HEK293 (cell line): ENCODE data around the gene LMNTD2.

Source experiments
- CTCF ChIA-PET: fragments of 350-600 bp; formaldehyde crosslinking; extraction: SDS; loops from one replicate; lab custom pipeline; 2021; ENCODE audit warnings: antibody characterized with exemption; lab: Yijun Ruan, JAX
- POLR2A ChIA-PET: fragments of 300-600 bp; formaldehyde crosslinking; extraction: SDS; loops from one replicate; lab custom pipeline; 2020; ENCODE audit warnings: antibody characterized with exemption, inconsistent platforms; lab: Yijun Ruan, JAX
- H3K27ac ChIP-seq: fragments of 200-500 bp; sonication (Bioruptor generic); 2 replicates; pipeline ENCODE4 v1.5.1; 2014; ENCODE audit warnings: low read depth, low read length, control low read depth, inconsistent platforms; ENCODE audit errors: extremely low read depth
- H3K36me3 ChIP-seq, 2 experiments: fragments of 200-500 bp in 1 of 2; sonication (Bioruptor generic) in 1 of 2; 1 replicate in 1 of 2; 2 replicates in 1 of 2; pipeline ENCODE4 v1.5.1; 2014 to 2017; ENCODE audit warnings: inconsistent platforms in 2 of 2, low read length in 2 of 2; ENCODE audit not compliant: control insufficient read depth in 2 of 2, insufficient read depth in 1 of 2
- H3K4me1 ChIP-seq: fragments of 200-500 bp; sonication (Bioruptor generic); 2 replicates; pipeline ENCODE4 v1.5.1; 2014; ENCODE audit warnings: mild to moderate bottlenecking, low read length, inconsistent platforms; ENCODE audit not compliant: control insufficient read depth, insufficient read depth
- H3K4me3 ChIP-seq: 2 replicates; pipeline ENCODE4 v1.5.1; 2011; ENCODE audit warnings: low read depth, mild to moderate bottlenecking, control low read depth, low read length, moderate library complexity
- H3K9me3 ChIP-seq: fragments of 200-500 bp; sonication (Bioruptor generic); 2 replicates; pipeline ENCODE4 v1.5.1; 2014; ENCODE audit warnings: low read depth, low read length, inconsistent platforms; ENCODE audit not compliant: control insufficient read depth, insufficient read depth
- HOXC10 ChIP-seq: sonication (generic); formaldehyde crosslinking; IDR thresholded peaks from 2 replicates; pipeline ENCODE4 v1.8.1; 2023; ENCODE audit warnings: mild to moderate bottlenecking, missing genetic modification reagents
- ZBTB21 ChIP-seq: fragments of 450-650 bp; formaldehyde crosslinking; IDR thresholded peaks from 2 replicates; pipeline ENCODE4 v1.5.1; 2017; ENCODE audit warnings: missing biosample characterization, missing genetic modification characterization
- ZBTB8A ChIP-seq: fragments of 450-650 bp; formaldehyde crosslinking; IDR thresholded peaks from 2 replicates; pipeline ENCODE4 v1.5.1; 2016; ENCODE audit warnings: missing biosample characterization, missing genetic modification characterization
- ZNF174 ChIP-seq: fragments of 450-650 bp; formaldehyde crosslinking; IDR thresholded peaks from 2 replicates; pipeline ENCODE4 v1.5.0; 2017; ENCODE audit warnings: missing biosample characterization, mild to moderate bottlenecking, missing genetic modification characterization
- ZNF184 ChIP-seq: fragments of 450-650 bp; IDR thresholded peaks from 2 replicates; pipeline ENCODE4 v1.5.1; 2018; ENCODE audit warnings: missing biosample characterization, mild to moderate bottlenecking, missing genetic modification characterization
- ZNF341 ChIP-seq: fragments of 450-650 bp; formaldehyde crosslinking; IDR thresholded peaks from 2 replicates; pipeline ENCODE4; 2016; ENCODE audit warnings: low read depth, missing biosample characterization, missing genetic modification characterization
- ZNF366 ChIP-seq: fragments of 450-650 bp; formaldehyde crosslinking; conservative IDR thresholded peaks from 2 replicates; pipeline ENCODE4 v1.5.1; 2016; ENCODE audit warnings: missing biosample characterization, missing genetic modification characterization
- ZNF623 ChIP-seq: fragments of 450-650 bp; formaldehyde crosslinking; IDR thresholded peaks from 2 replicates; pipeline ENCODE4 v1.5.1; 2016; ENCODE audit warnings: missing biosample characterization, missing genetic modification characterization
- ZNF707 ChIP-seq: fragments of 450-650 bp; formaldehyde crosslinking; IDR thresholded peaks from 2 replicates; pipeline ENCODE4 v1.5.1; 2016; ENCODE audit warnings: missing biosample characterization, missing genetic modification characterization
- ZNF76 ChIP-seq: fragments of 450-650 bp; formaldehyde crosslinking; IDR thresholded peaks from 2 replicates; pipeline ENCODE4; 2016; ENCODE audit warnings: low read depth, missing biosample characterization, missing genetic modification characterization, borderline replicate concordance
- ZXDB ChIP-seq: fragments of 450-650 bp; formaldehyde crosslinking; IDR thresholded peaks from 2 replicates; pipeline ENCODE4 v1.5.1; 2016; ENCODE audit warnings: missing biosample characterization, missing genetic modification characterization
- TF ChIP-seq, protein P1 (sequence below): fragments of 450-650 bp; formaldehyde crosslinking; IDR thresholded peaks from 2 replicates; pipeline ENCODE4 v1.5.1; 2016; ENCODE audit warnings: missing biosample characterization, missing genetic modification characterization
- TF ChIP-seq, protein P2 (sequence below): fragments of 450-650 bp; formaldehyde crosslinking; IDR thresholded peaks from 2 replicates; pipeline ENCODE4 v1.5.1; 2016; ENCODE audit warnings: missing biosample characterization, missing genetic modification characterization
- TF ChIP-seq, protein P3 (sequence below): fragments of 450-650 bp; formaldehyde crosslinking; IDR thresholded peaks from 2 replicates; pipeline ENCODE4 v1.5.1; 2016; ENCODE audit warnings: missing biosample characterization, missing genetic modification characterization, low read depth
- TF ChIP-seq, protein P4 (sequence below): fragments of 450-650 bp; formaldehyde crosslinking; IDR thresholded peaks from 2 replicates; pipeline ENCODE4 v1.5.1; 2016; ENCODE audit warnings: missing biosample characterization, missing genetic modification characterization, borderline replicate concordance

The LMNTD2 gene

GRCh38 chr11:532986-533585 is 27.5 kb downstream of the LMNTD2 start:
- Histone ChIP-seq H3K9me3 (no peaks in the 10 kb centered on the region), H3K4me3 (no peak overlapping the region), H3K27ac (no peak overlapping the region), H3K4me1 (no peaks in the 10 kb centered on the region), H3K36me3 (peaks cover 0 to 50% of the 10 kb centered on the region in 2 experiments; a peak in 1 of 3 replicates)
- POLR2A ChIA-PET, result interaction anchor here (0.5 kb wide), 1 partner anchor 280 kb away, joined by 3 read pairs; no protein-coding TSS in a partner anchor
- CTCF ChIA-PET, result interaction anchor here (0.6 to 1.1 kb wide), 2 partner anchors 13 to 257 kb away, joined by 3 to 4 read pairs; no protein-coding TSS in a partner anchor
- TF ChIP-seq, protein P1, sequence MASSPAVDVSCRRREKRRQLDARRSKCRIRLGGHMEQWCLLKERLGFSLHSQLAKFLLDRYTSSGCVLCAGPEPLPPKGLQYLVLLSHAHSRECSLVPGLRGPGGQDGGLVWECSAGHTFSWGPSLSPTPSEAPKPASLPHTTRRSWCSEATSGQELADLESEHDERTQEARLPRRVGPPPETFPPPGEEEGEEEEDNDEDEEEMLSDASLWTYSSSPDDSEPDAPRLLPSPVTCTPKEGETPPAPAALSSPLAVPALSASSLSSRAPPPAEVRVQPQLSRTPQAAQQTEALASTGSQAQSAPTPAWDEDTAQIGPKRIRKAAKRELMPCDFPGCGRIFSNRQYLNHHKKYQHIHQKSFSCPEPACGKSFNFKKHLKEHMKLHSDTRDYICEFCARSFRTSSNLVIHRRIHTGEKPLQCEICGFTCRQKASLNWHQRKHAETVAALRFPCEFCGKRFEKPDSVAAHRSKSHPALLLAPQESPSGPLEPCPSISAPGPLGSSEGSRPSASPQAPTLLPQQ (tag by site-specific recombination), result no peak
- TF ChIP-seq, protein P2, sequence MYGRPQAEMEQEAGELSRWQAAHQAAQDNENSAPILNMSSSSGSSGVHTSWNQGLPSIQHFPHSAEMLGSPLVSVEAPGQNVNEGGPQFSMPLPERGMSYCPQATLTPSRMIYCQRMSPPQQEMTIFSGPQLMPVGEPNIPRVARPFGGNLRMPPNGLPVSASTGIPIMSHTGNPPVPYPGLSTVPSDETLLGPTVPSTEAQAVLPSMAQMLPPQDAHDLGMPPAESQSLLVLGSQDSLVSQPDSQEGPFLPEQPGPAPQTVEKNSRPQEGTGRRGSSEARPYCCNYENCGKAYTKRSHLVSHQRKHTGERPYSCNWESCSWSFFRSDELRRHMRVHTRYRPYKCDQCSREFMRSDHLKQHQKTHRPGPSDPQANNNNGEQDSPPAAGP (tag by site-specific recombination), result no peak

DNA sequence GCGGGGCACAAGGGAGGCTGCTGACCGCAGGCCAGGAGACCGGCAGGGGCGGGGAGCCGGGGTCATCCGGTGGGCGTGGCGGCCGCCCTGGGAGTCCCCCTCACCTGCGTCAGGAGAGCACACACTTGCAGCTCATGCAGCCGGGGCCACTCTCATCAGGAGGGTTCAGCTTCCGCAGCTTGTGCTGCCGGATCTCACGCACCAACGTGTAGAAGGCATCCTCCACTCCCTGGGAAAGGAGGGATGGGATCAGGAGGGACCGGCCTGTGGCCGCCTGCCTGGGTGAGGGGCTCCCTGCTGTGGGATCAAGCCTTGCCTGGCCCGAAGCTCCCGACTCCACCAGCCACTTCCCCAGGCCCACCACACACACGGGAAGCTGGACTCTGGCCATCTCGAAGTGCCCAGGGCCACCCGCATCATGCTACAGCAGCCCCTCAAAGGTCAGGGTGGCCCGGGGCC is 28.0 kb downstream of the LMNTD2 start:
- CTCF ChIA-PET, result interaction anchor here (1.1 to 1.5 kb wide), 2 partner anchors 12 to 13 kb away, joined by 3 to 8 read pairs; no protein-coding TSS in a partner anchor
- no peak overlapping the region for H3K4me3 ChIP-seq
- no peak for TF ChIP-seq ZBTB21
- TF ChIP-seq, protein P3, sequence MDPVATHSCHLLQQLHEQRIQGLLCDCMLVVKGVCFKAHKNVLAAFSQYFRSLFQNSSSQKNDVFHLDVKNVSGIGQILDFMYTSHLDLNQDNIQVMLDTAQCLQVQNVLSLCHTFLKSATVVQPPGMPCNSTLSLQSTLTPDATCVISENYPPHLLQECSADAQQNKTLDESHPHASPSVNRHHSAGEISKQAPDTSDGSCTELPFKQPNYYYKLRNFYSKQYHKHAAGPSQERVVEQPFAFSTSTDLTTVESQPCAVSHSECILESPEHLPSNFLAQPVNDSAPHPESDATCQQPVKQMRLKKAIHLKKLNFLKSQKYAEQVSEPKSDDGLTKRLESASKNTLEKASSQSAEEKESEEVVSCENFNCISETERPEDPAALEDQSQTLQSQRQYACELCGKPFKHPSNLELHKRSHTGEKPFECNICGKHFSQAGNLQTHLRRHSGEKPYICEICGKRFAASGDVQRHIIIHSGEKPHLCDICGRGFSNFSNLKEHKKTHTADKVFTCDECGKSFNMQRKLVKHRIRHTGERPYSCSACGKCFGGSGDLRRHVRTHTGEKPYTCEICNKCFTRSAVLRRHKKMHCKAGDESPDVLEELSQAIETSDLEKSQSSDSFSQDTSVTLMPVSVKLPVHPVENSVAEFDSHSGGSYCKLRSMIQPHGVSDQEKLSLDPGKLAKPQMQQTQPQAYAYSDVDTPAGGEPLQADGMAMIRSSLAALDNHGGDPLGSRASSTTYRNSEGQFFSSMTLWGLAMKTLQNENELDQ, result no peak
- 0 out of 2 replicates have a peak, but pooled peaks have one; percentile 17 for TF ChIP-seq ZNF366
- TF ChIP-seq, all 188 proteins: peak for 1
- H3K9me3 ChIP-seq, result no peaks in the 10 kb centered on the region
- peaks cover 0 to 50% of the 10 kb centered on the region in 2 experiments; a peak in 1 of 3 replicates for H3K36me3 ChIP-seq
- H3K27ac ChIP-seq, result no peak overlapping the region
- POLR2A ChIA-PET, result interaction anchor here (0.5 kb wide), 1 partner anchor 281 kb away, joined by 3 read pairs; no protein-coding TSS in a partner anchor
- H3K4me1 ChIP-seq, result no peaks in the 10 kb centered on the region

- ChIA-PET CTCF (interaction anchor here (1.1 to 1.5 kb wide), 2 partner anchors 12 to 13 kb away, joined by 3 to 8 read pairs; no protein-coding TSS in a partner anchor), POLR2A (no interaction called here)
- Histone ChIP-seq H3K4me3 (no peak overlapping the region), H3K9me3 (no peaks in the 10 kb centered on the region), H3K27ac (no peak overlapping the region), H3K4me1 (no peaks in the 10 kb centered on the region), H3K36me3 (peaks cover 0 to 50% of the 10 kb centered on the region in 2 experiments; a peak in 1 of 3 replicates)
- no peak for TF ChIP-seq ZNF76 (tag by site-specific recombination)
- no peak for TF ChIP-seq ZNF174 (tag by site-specific recombination)
Observed at GRCh38 chr11:531919-532526, 28.5 kb downstream of the LMNTD2 start.

DNA sequence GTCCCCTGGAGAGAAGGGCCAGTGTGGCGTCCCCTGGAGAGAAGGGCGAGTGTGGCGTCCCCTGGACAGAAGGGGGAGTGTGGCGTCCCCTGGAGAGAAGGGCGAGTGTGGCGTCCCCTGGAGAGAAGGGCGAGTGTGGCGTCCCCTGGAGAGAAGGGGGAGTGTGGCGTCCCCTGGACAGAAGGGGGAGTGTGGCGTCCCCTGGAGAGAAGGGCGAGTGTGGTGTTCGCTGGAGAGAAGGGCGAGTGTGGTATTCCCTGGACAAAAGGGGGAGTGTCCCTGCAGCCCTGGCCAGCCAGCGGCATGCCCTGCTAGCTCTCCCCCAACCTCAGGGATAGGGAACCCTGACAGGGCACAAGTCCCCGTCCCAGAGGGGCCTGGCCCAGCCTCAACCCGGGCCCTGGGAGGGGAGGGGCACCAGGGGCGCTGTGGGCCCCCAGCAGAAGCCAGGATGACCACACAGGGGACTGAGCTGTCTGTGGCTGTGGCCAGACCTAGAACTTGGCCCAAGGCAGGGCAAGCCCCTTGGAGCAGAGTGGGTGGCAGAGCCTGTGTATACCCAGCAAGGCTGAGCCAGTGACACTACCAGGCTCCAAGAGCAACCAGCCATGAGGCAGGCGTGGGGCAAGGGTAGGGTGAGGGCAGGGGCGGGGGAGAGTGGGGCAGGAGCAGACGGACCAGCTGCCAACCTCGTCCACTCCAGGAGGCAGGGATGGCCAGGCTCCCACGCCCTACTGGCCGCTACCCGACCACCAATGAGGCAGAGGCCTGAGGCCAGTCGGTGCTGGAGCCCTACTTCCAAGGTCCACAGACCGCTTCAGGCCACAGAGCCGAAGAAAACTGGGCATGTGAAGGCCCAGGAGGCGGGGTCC is 29.3 kb downstream of the LMNTD2 start:
- no peak overlapping the region for H3K27ac ChIP-seq
- POLR2A ChIA-PET, result no interaction called here
- H3K36me3 ChIP-seq, result peaks cover 0 to 50% of the 10 kb centered on the region in 2 experiments; a peak in 1 of 3 replicates
- TF ChIP-seq HOXC10 (CRISPR knock-in tag) (no peak), ZNF707 (no peak), ZNF184 (tag by site-specific recombination) (no peak), ZNF341 (tag by site-specific recombination) (peak; percentile 54), ZBTB8A (tag by site-specific recombination) (no peak), ZNF623 (no peak), ZXDB (no peak)
- TF ChIP-seq, protein P4, sequence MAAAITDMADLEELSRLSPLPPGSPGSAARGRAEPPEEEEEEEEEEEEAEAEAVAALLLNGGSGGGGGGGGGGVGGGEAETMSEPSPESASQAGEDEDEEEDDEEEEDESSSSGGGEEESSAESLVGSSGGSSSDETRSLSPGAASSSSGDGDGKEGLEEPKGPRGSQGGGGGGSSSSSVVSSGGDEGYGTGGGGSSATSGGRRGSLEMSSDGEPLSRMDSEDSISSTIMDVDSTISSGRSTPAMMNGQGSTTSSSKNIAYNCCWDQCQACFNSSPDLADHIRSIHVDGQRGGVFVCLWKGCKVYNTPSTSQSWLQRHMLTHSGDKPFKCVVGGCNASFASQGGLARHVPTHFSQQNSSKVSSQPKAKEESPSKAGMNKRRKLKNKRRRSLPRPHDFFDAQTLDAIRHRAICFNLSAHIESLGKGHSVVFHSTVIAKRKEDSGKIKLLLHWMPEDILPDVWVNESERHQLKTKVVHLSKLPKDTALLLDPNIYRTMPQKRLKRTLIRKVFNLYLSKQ (tag by site-specific recombination), result no peak

More for the DNA sequence above, 29.3 kb downstream of the LMNTD2 start:
- no peak overlapping the region for H3K4me3 ChIP-seq
- H3K4me1 ChIP-seq, result no peaks in the 10 kb centered on the region
- CTCF ChIA-PET, result interaction anchor here (1.5 kb wide), 1 partner anchor 12 kb away, joined by 8 read pairs; no protein-coding TSS in a partner anchor
- H3K9me3 ChIP-seq, result no peaks in the 10 kb centered on the region
